Left lung (tissue), 10 donors: ENCODE data around the gene SYK. TPM values are rescaled to one million over a fixed set of nuclear protein-coding genes. Genes with fewer than 3 reads are reported as not detected.
"Not testable (repeated sequence)": the region's sequence is repeated elsewhere in the genome, so short reads cannot be mapped to it uniquely, and the experiment has no call there.

Source experiments
- ATAC-seq: fragments of 200-7000 bp; cut with Tn5 transposase; one replicate; pipeline ENCODE4 v1.9.1; 2020; ENCODE audit warnings: moderate library complexity
- DNase-seq, 4 donors: peaks; one replicate each; pipeline ENCODE4 v3.0.0-alpha.2; 2013 to 2020
- H3K27ac ChIP-seq, 2 donors: fragments of 200-600 bp; sonication (generic) in 1 of 2; one replicate each; pipeline versions ENCODE4 v1.5.0 to v1.8.0; 2020 to 2021
- H3K27me3 ChIP-seq, 2 donors: fragments of 200-600 bp; sonication (generic) in 1 of 2; one replicate each; pipeline versions ENCODE4 v1.5.0 to v1.8.0; 2020 to 2021
- H3K36me3 ChIP-seq, 2 donors: fragments of 200-600 bp; sonication (generic) in 1 of 2; one replicate each; pipeline versions ENCODE4 v1.5.0 to v1.8.0; 2020 to 2021
- H3K4me1 ChIP-seq, 2 donors: fragments of 200-600 bp; one replicate each; pipeline ENCODE4 v1.8.0; 2021
- H3K4me3 ChIP-seq, 2 donors: fragments of 200-600 bp; sonication (generic) in 1 of 2; one replicate each; pipeline versions ENCODE4 v1.5.0 to v1.8.0; 2020 to 2021; ENCODE audit warnings: mild to moderate bottlenecking in 1 of 2
- H3K9me3 ChIP-seq, 2 donors: fragments of 200-600 bp; sonication (generic) in 1 of 2; one replicate each; pipeline versions ENCODE4 v1.5.0 to v1.8.0; 2020 to 2021
- intact Hi-C, 2 donors: fragments of 100-400 bp; cut with DNase I; formaldehyde crosslinking; loops; one replicate each; pipeline versions ENCODE4 v1.11.2 to v1.14.2; 2022
- polyA plus RNA-seq, 6 donors: library from polyadenylated mRNA; unstranded; fragments of 120-200 nt; gene quantifications; one replicate each; pipeline ENCODE4 v1.2.1, GENCODE V29; 2013; ENCODE audit not compliant: insufficient read length in 6 of 6
- total RNA-seq, 2 donors: library from RNA; stranded (reverse); fragmentation: NEBNext Ultra II Directional; extraction: Animal tissue kit (Norgen Biotek cat#: 25700); gene quantifications; one replicate each; pipeline ENCODE4 v1.2.1, GENCODE V29; 2021
- TF ChIP-seq, protein P1 (sequence below), 2 donors: fragments of 200-600 bp; sonication (generic) in 1 of 2; IDR thresholded peaks; one replicate each; pipeline versions ENCODE4 v1.5.0 to v1.8.0; 2021; ENCODE audit warnings: antibody characterized with exemption in 2 of 2
- donor health status: DM: no; HTN: yes; CAD: no.
- donor health status: DM: no; HTN: no; CAD: no.

The SYK gene
- total and polyA plus RNA-seq, 8 donors = 16.0 to 91.8 (median 19.6) TPM

DNA sequence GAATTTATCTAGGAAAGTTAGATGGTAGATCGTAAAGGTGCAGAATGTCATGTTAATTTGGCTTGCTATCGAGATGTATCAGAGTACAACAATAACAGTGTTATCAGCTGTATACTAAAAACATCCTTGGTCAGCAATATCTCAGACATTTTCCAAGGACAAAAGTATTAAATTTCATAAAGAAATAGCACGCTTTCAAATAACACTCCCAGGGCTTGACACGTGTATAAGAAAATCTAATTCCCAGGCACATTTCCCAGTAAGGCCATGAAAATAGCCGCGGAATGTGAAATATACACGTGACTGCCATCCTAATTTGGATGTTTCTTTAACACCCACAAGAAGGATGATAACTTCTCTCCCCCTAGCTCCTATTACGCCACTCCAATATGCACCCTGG is 17.7 kb upstream of the SYK start:
- no peak for DNase-seq

DNA sequence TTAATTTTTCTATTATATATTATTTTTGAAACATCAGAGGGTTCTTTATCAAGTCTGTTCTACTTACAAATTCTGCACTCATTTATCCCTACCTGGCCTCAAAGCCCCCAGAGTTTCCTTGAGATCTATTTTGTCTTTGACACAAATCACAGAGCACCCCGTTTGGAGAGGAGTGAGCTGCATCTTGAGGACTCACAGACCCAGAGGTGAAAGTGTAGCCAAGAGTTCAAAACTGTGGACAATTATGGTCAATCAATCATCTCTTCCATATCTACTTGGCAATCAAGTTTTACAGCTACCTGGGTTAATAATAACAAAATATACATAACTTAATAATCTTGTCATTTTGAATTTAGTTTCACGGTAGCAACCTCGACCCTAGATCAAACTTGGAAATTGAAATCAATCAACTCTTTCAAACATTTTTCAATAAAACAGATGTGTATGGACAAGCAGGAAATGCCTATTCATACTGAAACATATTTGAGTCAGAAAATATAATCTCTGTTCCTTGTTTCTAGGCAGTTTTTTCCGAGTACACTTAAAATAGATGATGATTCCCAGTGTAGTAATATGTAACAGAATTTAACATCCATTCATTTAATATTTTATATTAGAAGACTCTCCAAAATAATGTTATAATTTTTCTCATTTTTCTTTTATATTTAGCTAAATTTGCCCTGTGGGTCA is 13.7 kb upstream of the SYK start:
- H3K36me3 ChIP-seq = no peaks in the 10 kb centered on the region
- no peak overlapping the region for H3K27ac ChIP-seq
- H3K4me1 ChIP-seq = no peaks in the 10 kb centered on the region
- no peak for ATAC-seq
- peaks cover 0 to 14% of the 10 kb centered on the region in 2 donors for H3K27me3 ChIP-seq
- H3K9me3 ChIP-seq = no peaks in the 10 kb centered on the region
- DNase-seq = no peak
- no peak overlapping the region for H3K4me3 ChIP-seq
- TF ChIP-seq, protein P1, sequence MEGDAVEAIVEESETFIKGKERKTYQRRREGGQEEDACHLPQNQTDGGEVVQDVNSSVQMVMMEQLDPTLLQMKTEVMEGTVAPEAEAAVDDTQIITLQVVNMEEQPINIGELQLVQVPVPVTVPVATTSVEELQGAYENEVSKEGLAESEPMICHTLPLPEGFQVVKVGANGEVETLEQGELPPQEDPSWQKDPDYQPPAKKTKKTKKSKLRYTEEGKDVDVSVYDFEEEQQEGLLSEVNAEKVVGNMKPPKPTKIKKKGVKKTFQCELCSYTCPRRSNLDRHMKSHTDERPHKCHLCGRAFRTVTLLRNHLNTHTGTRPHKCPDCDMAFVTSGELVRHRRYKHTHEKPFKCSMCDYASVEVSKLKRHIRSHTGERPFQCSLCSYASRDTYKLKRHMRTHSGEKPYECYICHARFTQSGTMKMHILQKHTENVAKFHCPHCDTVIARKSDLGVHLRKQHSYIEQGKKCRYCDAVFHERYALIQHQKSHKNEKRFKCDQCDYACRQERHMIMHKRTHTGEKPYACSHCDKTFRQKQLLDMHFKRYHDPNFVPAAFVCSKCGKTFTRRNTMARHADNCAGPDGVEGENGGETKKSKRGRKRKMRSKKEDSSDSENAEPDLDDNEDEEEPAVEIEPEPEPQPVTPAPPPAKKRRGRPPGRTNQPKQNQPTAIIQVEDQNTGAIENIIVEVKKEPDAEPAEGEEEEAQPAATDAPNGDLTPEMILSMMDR (IDR thresholded peaks at IDR 0.05) = no peak
- intact Hi-C loops = no loop called here

More for the DNA sequence above, 17.7 kb upstream of the SYK start:
- Histone ChIP-seq H3K9me3 (no peaks in the 10 kb centered on the region), H3K4me1 (no peaks in the 10 kb centered on the region), H3K36me3 (no peaks in the 10 kb centered on the region), H3K27ac (no peak overlapping the region), H3K27me3 (peaks cover 0 to 14% of the 10 kb centered on the region in 2 donors), H3K4me3 (no peak overlapping the region)
- intact Hi-C loops = no loop called here
- ATAC-seq = no peak
- TF ChIP-seq, protein P1 (IDR thresholded peaks at IDR 0.05) = no peak

DNA sequence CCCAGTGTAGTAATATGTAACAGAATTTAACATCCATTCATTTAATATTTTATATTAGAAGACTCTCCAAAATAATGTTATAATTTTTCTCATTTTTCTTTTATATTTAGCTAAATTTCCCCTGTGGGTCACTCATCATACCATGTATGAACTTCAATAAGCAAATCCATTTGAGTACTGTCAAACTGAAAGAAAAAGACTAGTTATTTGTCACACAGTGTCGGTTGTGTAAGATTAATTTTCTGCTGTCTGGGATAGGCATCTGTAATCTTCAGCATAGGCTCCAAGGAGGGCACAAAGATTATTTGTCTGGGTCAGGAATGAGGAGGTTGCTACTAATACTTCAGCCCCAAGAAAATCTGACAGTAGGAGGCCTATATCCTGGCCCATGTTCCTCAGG is 13.1 kb upstream of the SYK start:
- H3K27ac ChIP-seq, H3K4me3 ChIP-seq, ATAC-seq, H3K36me3 ChIP-seq, H3K9me3 ChIP-seq, H3K4me1 ChIP-seq, intact Hi-C loops, DNase-seq: not testable (repeated sequence)
- peaks cover 0 to 14% of the 10 kb centered on the region in 2 donors for H3K27me3 ChIP-seq

DNA sequence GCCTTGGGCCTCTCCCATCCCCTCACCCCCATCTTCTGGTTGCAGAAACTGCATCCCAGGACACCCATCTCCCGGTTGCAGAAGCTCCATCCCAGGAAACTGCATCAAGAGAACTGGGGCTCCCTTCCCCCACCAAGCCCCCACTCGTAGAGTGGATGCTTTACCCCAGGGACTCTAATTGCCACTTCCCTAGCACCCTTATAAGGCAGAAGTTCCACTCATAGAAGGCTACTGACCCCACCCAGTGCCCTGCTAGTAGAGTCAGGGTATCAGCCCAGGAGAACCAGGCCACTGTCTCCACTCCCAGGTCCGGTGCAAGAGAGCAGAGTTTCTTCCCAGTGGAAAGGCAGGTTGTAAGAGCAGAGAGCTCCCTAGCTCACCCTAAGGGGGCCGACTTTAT is 12.2 kb upstream of the SYK start:
- Histone ChIP-seq H3K27ac (no peak overlapping the region), H3K36me3 (no peaks in the 10 kb centered on the region), H3K4me1 (peaks cover 0 to 3% of the 10 kb centered on the region in 2 donors), H3K27me3 (peaks cover 0 to 14% of the 10 kb centered on the region in 2 donors), H3K9me3 (no peaks in the 10 kb centered on the region), H3K4me3 (no peak overlapping the region)
- DNase-seq = no peak
- intact Hi-C loops = no loop called here
- no peak for ATAC-seq
- TF ChIP-seq, protein P1 (IDR thresholded peaks at IDR 0.05) = no peak

DNA sequence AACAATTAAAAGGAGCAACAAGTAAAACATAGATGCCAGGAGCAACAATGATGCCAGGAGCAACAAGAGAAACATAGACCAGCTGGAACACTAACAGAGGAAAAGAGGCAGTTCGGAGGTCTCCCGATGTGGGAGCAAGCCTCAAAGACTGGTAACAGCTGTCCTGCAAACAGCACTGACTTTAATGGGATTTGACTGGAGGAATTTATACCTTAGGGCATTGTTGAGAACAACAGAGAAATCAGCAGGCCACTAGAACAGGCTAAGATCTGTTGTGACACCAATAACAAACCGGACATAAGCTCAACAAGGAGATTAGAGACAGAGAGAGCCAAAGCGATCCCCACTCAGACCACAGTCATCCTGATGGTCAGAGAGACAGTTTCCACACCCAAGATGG is 11.8 kb upstream of the SYK start:
- ATAC-seq (no peak), DNase-seq (no peak)
- H3K27ac ChIP-seq = no peak overlapping the region
- no peak overlapping the region for H3K4me3 ChIP-seq
- H3K4me1 ChIP-seq = peaks cover 0 to 7% of the 10 kb centered on the region in 2 donors
- peaks cover 0 to 14% of the 10 kb centered on the region in 2 donors for H3K27me3 ChIP-seq
- H3K36me3 ChIP-seq = no peaks in the 10 kb centered on the region
- H3K9me3 ChIP-seq = no peaks in the 10 kb centered on the region
- TF ChIP-seq, protein P1 (IDR thresholded peaks at IDR 0.05) = no peak
- intact Hi-C loops = no loop called here

DNA sequence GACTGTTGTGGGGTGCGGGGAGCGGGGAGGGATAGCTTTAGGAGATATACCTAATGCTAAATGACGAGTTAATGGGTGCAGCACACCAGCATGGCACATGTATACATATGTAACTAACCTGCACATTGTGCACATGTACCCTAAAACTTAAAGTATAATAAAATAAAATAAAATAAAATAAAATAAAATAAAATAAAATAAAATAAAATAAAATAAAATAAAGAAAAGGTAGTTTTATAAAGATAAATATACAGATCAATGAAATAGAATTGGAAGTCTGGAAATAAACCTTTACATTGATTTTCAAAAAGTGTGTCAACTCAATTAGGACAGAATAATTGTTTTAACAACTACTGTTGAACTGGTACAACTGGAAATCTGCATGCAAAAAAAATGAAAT is 8.6 kb upstream of the SYK start:
- H3K27me3 ChIP-seq, H3K9me3 ChIP-seq, H3K27ac ChIP-seq, H3K36me3 ChIP-seq, DNase-seq, intact Hi-C loops, H3K4me3 ChIP-seq, ATAC-seq: not testable (repeated sequence)
- peaks cover 13 to 37% of the 10 kb centered on the region in 2 donors for H3K4me1 ChIP-seq
